Pulmonary artery endothelial cell (primary cell): ENCODE results near the gene WWOX. TPM values are rescaled to one million over a fixed set of nuclear protein-coding genes. Genes with fewer than 3 reads are reported as not detected.

Experiments
- DNase-seq: peaks from one replicate; pipeline ENCODE4 v3.0.0-alpha.2; 2011; ENCODE audit warnings: low read depth, low spot score
- total RNA-seq: library from RNA; depleted of rRNA; stranded (reverse); fragments of >200 nt; gene quantifications from 2 replicates; pipeline ENCODE4 v1.2.3, GENCODE V29; 2014

Gene WWOX
- total RNA-seq, 1 donor from 2014 or later = 15.9 TPM

- no peak for DNase-seq
Measured at GRCh38 chr16:78433116-78433515, 333.7 kb downstream of the WWOX start.

- DNase-seq = no peak
Measured at GRCh38 chr16:78434401-78434800, 334.9 kb downstream of the WWOX start.

- no peak for DNase-seq
Measured at GRCh38 chr16:78435260-78435659, 335.8 kb downstream of the WWOX start.

- no peak for DNase-seq
Measured at GRCh38 chr16:78436023-78436422, 336.6 kb downstream of the WWOX start.

- DNase-seq = no peak
Measured at GRCh38 chr16:78436846-78437245, 337.4 kb downstream of the WWOX start.

GRCh38 chr16:78437352-78437968, 338.0 kb downstream of the WWOX start:
- no peak for DNase-seq

GRCh38 chr16:78438219-78438618, 338.8 kb downstream of the WWOX start:
- no peak for DNase-seq

GRCh38 chr16:78438632-78439031, 339.2 kb downstream of the WWOX start:
- DNase-seq = no peak

- DNase-seq = no peak
Measured at GRCh38 chr16:78439646-78440045, 340.2 kb downstream of the WWOX start.

GRCh38 chr16:78441298-78441697, 341.8 kb downstream of the WWOX start:
- no peak for DNase-seq

GRCh38 chr16:78443542-78444364, 344.3 kb downstream of the WWOX start:
- DNase-seq = no peak

- DNase-seq = no peak
Measured at GRCh38 chr16:78445818-78446217, 346.4 kb downstream of the WWOX start.

- DNase-seq = no peak
Measured at GRCh38 chr16:78446486-78446885, 347.0 kb downstream of the WWOX start.

GRCh38 chr16:78446992-78447563, 347.6 kb downstream of the WWOX start:
- no peak for DNase-seq

GRCh38 chr16:78448658-78449271, 349.3 kb downstream of the WWOX start:
- no peak for DNase-seq

- no peak for DNase-seq
Measured at GRCh38 chr16:78450255-78450654, 350.8 kb downstream of the WWOX start.

- DNase-seq = no peak
Measured at GRCh38 chr16:78452025-78452555, 352.6 kb downstream of the WWOX start.

GRCh38 chr16:78455861-78456260, 356.4 kb downstream of the WWOX start:
- no peak for DNase-seq

- no peak for DNase-seq
Measured at GRCh38 chr16:78458588-78458987, 359.1 kb downstream of the WWOX start.

GRCh38 chr16:78460428-78460827, 361.0 kb downstream of the WWOX start:
- DNase-seq = no peak

GRCh38 chr16:78461087-78461486, 361.6 kb downstream of the WWOX start:
- no peak for DNase-seq
